HFFc6 (cell line): ENCODE measurements around the gene ZNF831. TPM values are rescaled to one million over a fixed set of nuclear protein-coding genes. Genes with fewer than 3 reads are reported as not detected.

ENCODE experiments used
- DNase-seq: peaks from one replicate; pipeline ENCODE4 v3.0.0-alpha.2; 2018
- H3K27ac Mint-ChIP-seq: 2 replicates; pipeline ENCODE4 v1.8.0; 2020; ENCODE audit warnings: mild to moderate bottlenecking, mixed read lengths
- H3K27me3 Mint-ChIP-seq: 2 replicates; pipeline ENCODE4 v1.8.0; 2021; ENCODE audit warnings: mild to moderate bottlenecking, moderate library complexity, mixed read lengths; ENCODE audit not compliant: insufficient read depth
- H3K36me3 Mint-ChIP-seq: 2 replicates; pipeline ENCODE4 v1.8.0; 2021; ENCODE audit warnings: low read depth, mixed read lengths
- H3K4me1 Mint-ChIP-seq: 2 replicates; pipeline ENCODE4 v1.8.0; 2020; ENCODE audit warnings: low read depth, mixed read lengths
- H3K4me3 Mint-ChIP-seq: 2 replicates; pipeline ENCODE4 v1.8.0; 2020; ENCODE audit warnings: mild to moderate bottlenecking, moderate library complexity, mixed read lengths
- H3K9me3 Mint-ChIP-seq: 2 replicates; pipeline ENCODE4 v1.8.0; 2020; ENCODE audit warnings: mild to moderate bottlenecking, mixed read lengths
- total RNA-seq, 6 experiments: library from RNA; stranded (reverse); fragmentation: NEBNext Ultra II Directional; extraction: Animal tissue kit (Norgen Biotek cat#: 25700); gene quantifications; 2 replicates in 1 of 6; 3 replicates in 5 of 6; pipeline ENCODE4 v1.2.3, GENCODE V29; 2021
- TF ChIP-seq, protein P1 (sequence below): fragments of 200-600 bp; sonication (generic); IDR thresholded peaks from 2 replicates; pipeline ENCODE4 v1.5.0; 2021; ENCODE audit warnings: antibody characterized with exemption, mild to moderate bottlenecking

ZNF831 gene
- total RNA-seq, 6 experiments from 2014 or later, result not detected

DNA sequence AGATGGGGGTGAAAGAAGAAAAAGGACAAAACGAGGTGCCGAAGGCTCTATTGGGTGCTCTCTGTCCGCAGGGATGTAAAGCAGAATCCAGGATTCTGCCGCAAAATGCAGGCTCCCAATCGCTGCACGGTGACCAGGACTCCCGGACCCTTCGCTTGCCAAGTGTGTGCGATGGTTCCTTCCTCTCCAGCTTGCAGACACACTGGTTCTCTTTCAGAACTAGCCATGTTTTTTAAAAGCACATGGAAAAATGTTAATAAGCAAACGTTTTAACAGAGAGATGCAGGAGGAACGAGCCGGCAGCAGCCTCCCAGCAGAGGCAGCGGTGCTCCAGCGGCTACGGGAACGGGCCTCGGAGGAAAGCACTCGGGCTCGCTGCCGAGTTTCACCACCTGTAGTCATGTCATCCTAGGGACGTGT is 59.6 kb downstream of the ZNF831 start:
- Mint-ChIP-seq H3K9me3 (no peaks in the 10 kb centered on the region), H3K36me3 (no peaks in the 10 kb centered on the region), H3K4me1 (peaks cover 12% of the 10 kb centered on the region), H3K4me3 (peak overlapping the region; percentile 82), H3K27me3 (peaks cover 42% of the 10 kb centered on the region), H3K27ac (no peak overlapping the region)
- DNase-seq, result no peak
- TF ChIP-seq, protein P1, sequence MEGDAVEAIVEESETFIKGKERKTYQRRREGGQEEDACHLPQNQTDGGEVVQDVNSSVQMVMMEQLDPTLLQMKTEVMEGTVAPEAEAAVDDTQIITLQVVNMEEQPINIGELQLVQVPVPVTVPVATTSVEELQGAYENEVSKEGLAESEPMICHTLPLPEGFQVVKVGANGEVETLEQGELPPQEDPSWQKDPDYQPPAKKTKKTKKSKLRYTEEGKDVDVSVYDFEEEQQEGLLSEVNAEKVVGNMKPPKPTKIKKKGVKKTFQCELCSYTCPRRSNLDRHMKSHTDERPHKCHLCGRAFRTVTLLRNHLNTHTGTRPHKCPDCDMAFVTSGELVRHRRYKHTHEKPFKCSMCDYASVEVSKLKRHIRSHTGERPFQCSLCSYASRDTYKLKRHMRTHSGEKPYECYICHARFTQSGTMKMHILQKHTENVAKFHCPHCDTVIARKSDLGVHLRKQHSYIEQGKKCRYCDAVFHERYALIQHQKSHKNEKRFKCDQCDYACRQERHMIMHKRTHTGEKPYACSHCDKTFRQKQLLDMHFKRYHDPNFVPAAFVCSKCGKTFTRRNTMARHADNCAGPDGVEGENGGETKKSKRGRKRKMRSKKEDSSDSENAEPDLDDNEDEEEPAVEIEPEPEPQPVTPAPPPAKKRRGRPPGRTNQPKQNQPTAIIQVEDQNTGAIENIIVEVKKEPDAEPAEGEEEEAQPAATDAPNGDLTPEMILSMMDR, result no peak

DNA sequence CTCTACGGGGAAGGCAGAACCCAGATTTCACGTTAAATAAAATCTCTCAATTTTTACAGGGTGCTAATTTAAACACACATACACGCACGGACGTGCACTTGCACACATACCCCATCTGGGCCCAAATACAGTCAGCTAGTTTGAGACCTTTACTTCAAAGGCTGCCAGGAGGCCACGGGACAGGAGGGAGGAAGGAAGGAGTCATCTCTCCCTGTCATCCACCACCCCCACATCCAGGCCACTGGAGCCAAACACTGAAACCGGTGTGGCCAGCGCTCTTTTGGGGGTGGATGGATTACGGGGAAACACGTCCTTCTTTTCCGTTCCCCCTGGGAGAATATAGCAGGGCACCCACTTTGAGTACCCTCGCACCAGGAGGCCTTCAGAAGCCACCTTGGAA is 60.1 kb downstream of the ZNF831 start:
- Mint-ChIP-seq H3K27me3 (peaks cover 42% of the 10 kb centered on the region), H3K4me3 (no peak overlapping the region)

DNA sequence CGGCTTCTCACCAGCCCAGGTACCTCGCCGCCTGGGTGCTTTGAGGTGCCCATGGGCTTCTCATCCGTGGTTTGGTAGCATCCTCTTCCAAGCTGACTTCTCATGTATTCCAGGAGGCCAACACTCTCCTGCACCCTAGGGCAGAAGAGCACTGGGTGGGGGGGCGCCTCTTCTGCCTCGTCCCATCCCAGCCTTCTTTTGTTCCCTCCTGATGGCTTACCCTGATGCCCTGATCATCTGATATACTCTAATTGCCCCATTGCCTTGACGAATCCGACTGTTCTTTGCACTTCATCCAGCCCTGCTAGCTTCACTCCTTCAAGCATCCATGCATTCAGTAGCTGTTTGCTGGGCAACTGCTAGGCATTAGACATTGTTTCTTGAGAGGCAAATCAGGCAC is 60.6 kb downstream of the ZNF831 start:
- Mint-ChIP-seq H3K9me3 (0 out of 2 replicates have a peak, but pooled peaks cover 3% of the 10 kb centered on the region), H3K27ac (no peak overlapping the region), H3K4me3 (no peak overlapping the region), H3K36me3 (no peaks in the 10 kb centered on the region), H3K27me3 (peaks cover 42% of the 10 kb centered on the region), H3K4me1 (peaks cover 12% of the 10 kb centered on the region)
- TF ChIP-seq, protein P1, result no peak
- DNase-seq, result no peak

More for the DNA sequence above, 60.1 kb downstream of the ZNF831 start:
- Mint-ChIP-seq H3K36me3 (no peaks in the 10 kb centered on the region), H3K4me1 (peaks cover 12% of the 10 kb centered on the region), H3K27ac (no peak overlapping the region), H3K9me3 (no peaks in the 10 kb centered on the region)
- no peak for DNase-seq
- TF ChIP-seq, protein P1, result no peak

DNA sequence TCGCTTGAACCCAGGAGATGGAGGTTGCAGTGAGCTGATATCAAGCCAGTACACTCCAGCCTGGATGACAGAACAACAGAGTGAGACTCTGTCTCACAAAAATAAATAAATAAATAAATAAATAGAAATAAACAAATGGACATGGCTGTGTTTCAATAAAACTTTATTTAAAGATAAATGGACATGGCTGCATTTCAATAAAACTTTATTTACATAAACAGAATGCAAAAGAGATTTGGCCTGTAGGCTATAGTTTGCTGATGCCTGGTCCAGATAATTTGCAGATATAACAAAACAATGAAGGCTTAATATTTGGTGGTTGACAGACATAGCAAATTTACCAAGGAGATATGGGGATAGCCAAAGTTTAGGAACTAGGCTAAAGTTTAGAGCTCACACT is 66.8 kb downstream of the ZNF831 start:
- TF ChIP-seq, protein P1, result no peak
- Mint-ChIP-seq H3K4me3 (no peak overlapping the region), H3K27me3 (peaks cover 16% of the 10 kb centered on the region), H3K36me3 (no peaks in the 10 kb centered on the region), H3K27ac (no peak overlapping the region), H3K9me3 (0 out of 2 replicates have a peak, but pooled peaks cover 3% of the 10 kb centered on the region), H3K4me1 (no peaks in the 10 kb centered on the region)
- DNase-seq, result no peak

DNA sequence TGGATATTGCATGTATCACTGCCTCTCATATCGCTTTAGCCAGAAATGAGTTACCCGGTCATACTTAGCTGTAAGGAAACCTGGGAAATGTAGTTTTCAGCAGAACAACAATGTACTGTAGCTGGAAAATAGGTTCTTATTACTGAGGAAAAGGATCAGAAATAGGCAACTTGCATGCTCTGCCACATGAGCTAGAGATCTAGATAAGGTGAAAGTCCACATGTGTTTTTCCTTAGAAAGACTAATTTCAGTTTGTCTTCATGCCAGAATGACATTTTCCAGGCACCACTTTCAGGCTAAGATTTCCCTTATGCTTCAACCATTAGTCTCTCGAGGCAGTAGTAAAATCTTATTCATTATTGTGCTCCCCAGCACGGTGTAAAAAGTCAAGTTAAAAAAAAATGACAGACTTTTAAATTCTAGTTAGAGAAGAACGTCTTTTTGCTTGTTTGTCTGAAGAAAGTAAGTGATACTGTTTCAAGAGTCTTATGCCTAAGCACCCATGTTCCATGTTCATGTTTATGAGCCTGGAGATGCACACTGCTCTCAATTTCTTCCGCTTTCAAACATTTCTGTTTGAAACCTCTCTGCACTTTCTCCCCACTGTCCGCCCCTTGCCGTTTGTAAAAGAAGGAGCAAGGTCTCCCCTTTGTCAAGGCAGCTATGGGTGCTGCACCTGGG is 67.6 kb downstream of the ZNF831 start:
- H3K36me3 Mint-ChIP-seq, result no peaks in the 10 kb centered on the region
- TF ChIP-seq, protein P1, result no peak
- no peak overlapping the region for H3K4me3 Mint-ChIP-seq
- H3K9me3 Mint-ChIP-seq, result 0 out of 2 replicates have a peak, but pooled peaks cover 3% of the 10 kb centered on the region
- H3K4me1 Mint-ChIP-seq, result no peaks in the 10 kb centered on the region
- peaks cover 14% of the 10 kb centered on the region for H3K27me3 Mint-ChIP-seq
- no peak for DNase-seq
- no peak overlapping the region for H3K27ac Mint-ChIP-seq
